ENCODE measurements around the gene MTUS2.

The MTUS2 gene

GRCh38 chr13:28820099-28821051, at the start of gene MTUS2:
Gene MTUS2, plus strand, starts transcription at chr13:28820339.
- DNase-seq, result peak in 13 of 56 donors; percentile 2 to 61 (median 21)

DNA sequence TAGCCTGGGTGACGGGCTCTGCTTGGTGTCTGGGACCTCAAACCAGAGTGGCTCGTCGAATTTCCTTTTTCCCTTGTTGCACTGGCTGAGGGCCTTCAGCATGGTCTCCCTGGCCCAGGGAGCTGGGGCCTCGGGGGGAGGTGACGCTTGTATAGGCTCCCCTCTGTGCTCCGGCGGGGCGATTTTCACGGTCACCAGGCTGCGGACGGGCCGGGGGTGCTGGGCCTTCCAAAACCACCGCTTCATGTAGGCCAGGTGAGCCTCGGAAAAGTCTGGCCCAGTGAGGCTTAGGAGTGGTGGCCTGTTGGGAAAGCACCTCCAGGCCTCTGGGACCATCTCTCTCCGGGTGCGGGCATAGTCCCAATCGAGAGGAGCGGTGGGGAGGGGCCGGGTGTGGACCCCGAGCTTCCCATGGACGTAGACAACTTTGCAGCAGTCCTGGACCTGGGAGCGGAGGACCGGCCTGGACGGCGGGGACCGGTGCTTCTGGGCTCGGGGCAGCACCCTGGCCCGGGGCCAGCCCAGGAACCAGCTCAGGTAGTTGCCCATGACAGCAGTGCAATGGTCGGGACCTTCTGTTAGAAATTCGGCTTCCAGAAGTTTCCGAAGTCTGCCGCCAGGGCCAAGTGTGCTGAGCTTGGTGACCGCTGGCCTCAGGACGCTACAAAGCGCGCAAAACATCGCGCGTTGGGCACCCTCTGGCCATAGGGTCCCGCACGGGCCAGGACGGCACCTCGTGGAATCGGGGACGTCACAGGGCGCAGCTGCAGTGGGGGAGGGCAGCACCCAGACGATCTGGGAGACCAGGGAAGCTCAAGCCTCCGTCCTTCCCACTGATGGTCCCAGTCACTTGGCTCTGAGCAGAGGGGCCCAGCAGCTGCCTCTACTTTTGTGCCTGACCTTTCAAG, 41.6 kb upstream of the MTUS2 start:
- no peak for DNase-seq

DNA sequence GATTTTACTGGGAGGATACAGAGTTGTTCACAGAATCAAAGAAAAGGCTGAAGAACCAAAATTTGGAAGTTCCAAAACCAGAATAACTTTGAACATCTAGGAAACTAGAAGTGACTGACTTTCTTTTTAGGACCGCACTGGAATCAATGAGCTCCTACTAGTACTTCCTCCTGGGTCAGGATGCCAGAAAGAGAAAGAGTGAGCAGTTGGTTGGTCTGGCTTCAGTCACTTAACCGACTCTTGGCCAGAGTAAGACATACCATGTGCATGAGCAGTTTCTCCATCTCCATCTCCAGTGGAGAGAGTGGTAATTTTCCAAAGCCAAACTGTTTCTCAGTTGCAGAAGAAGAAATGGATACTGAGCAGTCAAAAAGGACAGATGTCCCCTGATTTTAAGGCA, 27.1 kb upstream of the MTUS2 start:
- DNase-seq, result no peak

GRCh38 chr13:28794396-28794795, 25.7 kb upstream of the MTUS2 start:
- no peak for DNase-seq

DNA sequence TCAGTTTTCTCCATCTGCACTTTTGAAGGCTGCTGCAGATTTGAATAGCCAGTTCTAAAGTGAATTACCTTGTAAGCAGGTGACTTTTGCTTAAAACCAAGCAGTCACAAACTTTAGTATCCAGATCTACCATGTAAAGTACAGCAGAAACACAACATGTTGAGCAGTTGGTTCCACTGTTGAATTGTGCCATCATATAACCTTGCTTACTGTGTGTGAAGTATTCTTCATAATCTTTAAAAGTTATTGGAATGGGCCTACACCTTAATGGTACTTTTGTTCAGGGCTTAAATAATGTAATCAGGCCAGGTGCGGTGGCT, 23.2 kb upstream of the MTUS2 start:
- DNase-seq, result no peak

- no peak for DNase-seq
Measured at GRCh38 chr13:28805193-28805819, 14.8 kb upstream of the MTUS2 start.

GRCh38 chr13:28817204-28817603, 2.9 kb upstream of the MTUS2 start:
- DNase-seq, result no peak

- DNase-seq, result peak in 11 of 56 donors; percentile 5 to 57 (median 20)
Measured at GRCh38 chr13:28819046-28819730, 951 bp upstream of the MTUS2 start.

DNA sequence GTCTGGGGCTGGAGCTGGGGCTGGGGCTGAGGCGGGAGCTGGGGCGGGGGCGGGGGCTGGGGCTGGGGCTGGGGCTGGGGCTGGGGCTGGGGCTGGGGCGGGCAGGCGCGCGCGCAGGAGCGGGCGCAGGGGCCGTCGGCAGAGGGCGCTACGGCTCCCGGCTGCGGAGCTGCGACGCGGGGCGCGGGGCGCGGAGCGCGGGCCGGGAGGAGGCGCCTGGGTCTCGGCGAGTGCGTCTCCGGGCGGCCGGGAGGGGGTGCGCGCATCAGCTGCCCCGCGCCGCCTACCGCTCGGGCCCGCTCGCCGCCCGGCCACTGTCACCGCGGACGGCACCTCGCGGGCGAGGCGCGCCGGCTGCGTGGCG, 422 bp upstream of the MTUS2 start:
- DNase-seq, result peak in 28 of 56 donors; percentile 5 to 65 (median 28)

- DNase-seq, result no peak
Measured at GRCh38 chr13:28822151-28822550, 2.0 kb downstream of the MTUS2 start.

DNA sequence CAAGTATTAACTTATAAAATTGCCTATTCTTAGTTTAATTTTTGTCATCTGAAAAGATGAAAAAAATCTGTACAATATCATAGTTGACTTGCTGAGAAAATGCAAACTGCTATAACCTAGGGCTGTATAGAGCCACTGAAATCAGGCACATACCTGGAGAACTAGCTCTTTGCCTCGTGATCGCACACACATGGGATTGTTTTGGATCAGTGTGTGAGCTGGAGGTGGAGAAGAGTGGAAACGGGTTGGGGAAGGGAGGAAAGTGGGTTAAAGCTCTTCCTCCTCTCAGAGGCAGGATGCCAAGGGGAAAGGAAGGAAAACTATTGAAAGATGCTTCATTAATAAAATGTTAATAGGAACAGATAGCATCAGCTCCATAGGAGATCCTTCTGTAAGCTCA, 2.7 kb downstream of the MTUS2 start:
- peak in 5 of 56 donors; percentile 1 to 9 (median 5) for DNase-seq

GRCh38 chr13:28825379-28825778, 5.2 kb downstream of the MTUS2 start:
- no peak for DNase-seq

- no peak for DNase-seq
Measured at GRCh38 chr13:28826368-28826767, 6.2 kb downstream of the MTUS2 start.

DNA sequence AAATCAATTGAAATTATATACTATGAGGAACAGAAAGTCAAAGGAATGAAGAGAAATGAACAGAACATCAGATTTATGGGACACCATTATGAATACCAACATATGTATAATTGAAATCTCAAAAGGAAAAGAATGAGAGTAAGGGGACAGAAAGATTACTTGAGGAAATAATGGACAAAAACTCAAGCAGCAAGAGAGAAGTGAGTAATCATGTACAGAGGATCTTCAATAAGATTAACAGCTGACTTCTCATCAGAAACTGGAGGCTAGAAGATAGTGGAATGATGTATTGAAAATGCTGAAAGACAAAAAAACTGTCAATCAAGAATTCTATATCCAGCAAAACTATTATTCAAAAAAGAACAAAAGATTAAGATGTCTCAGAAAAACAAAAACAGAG, 10.4 kb downstream of the MTUS2 start:
- DNase-seq, result no peak

DNA sequence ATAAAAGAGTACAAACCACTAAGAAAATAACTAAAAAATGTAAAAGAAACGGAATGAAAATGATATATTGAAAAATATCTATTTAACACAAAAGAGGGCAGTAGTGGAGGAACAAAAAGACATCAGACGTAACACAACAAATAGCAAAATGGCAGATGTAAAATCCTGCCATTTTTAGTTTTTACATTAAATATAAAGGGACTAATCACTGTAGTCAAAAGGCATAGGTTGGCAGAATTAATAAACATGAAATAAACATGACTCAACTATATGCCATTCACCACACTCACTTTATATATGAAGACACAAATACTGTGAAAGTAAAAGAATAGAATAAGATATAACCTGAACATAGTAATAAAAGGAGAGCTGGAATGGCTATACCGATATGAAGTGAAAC, 11.0 kb downstream of the MTUS2 start:
- DNase-seq, result no peak

- no peak for DNase-seq
Measured at GRCh38 chr13:28837111-28837510, 17.0 kb downstream of the MTUS2 start.

- no peak for DNase-seq
Measured at GRCh38 chr13:28843639-28844038, 23.5 kb downstream of the MTUS2 start.

DNA sequence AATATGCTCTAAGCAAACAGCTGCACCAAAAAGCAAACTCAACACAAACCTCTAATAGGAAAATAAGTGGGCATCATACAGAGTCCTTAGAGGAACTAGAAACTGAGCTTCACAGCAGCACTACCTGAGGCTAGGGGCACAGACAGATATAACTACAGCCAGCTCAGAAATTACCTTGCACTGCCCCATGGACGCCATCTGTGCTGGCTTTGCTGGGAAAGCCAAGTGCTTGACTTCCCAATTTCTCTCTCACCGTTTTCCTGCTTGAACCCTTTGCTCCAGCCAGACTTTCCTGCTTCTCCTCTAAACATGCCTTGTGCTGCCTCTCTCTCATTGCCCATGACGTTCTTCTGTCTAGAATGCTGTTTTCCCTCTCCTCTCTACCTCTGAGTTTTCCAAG, 29.3 kb downstream of the MTUS2 start:
- DNase-seq, result no peak

- no peak for DNase-seq
Measured at GRCh38 chr13:28850226-28850625, 30.1 kb downstream of the MTUS2 start.

- no peak for DNase-seq
Measured at GRCh38 chr13:28851422-28851821, 31.3 kb downstream of the MTUS2 start.

- no peak for DNase-seq
Measured at GRCh38 chr13:28854657-28855056, 34.5 kb downstream of the MTUS2 start.

Data from nucleus accumbens (tissue), 56 donors.